Keratinocyte (primary cell): Measurements from ENCODE around the gene BAZ1B. TPM values are rescaled to one million over a fixed set of nuclear protein-coding genes. Genes with fewer than 3 reads are reported as not detected.
"Not testable (repeated sequence)": the region's sequence is repeated elsewhere in the genome, so short reads cannot be mapped to it uniquely, and the experiment has no call there.

ENCODE experiments used
- DNase-seq: peaks from one replicate; pipeline ENCODE4 v3.0.0-alpha.2; 2011; ENCODE audit warnings: low read depth, missing footprints, low spot score
- FAIRE-seq: peaks from 2 replicates; lab custom pipeline; 2011; peaks lifted over from hg19 to GRCh38; lab: Jason Lieb, UNC
- H2AFZ ChIP-seq: 2 replicates; pipeline ENCODE4 v1.6.0; 2012; ENCODE audit warnings: low read length, control low read depth, inconsistent platforms; ENCODE audit not compliant: control insufficient read depth
- H3K27ac ChIP-seq: 2 replicates; pipeline ENCODE4 v1.5.1; 2011; ENCODE audit warnings: low read length; ENCODE audit not compliant: control insufficient read depth, insufficient read depth
- H3K27me3 ChIP-seq: 3 replicates; pipeline ENCODE4 v1.6.0; 2011; ENCODE audit warnings: low read length; ENCODE audit not compliant: control insufficient read depth, insufficient read depth; ENCODE audit errors: extremely low read depth
- H3K36me3 ChIP-seq, 2 experiments: 2 replicates in 1 of 2; 3 replicates in 1 of 2; pipeline ENCODE4 v1.5.1; 2011; ENCODE audit warnings: low read length in 2 of 2, mild to moderate bottlenecking in 1 of 2; ENCODE audit not compliant: control insufficient read depth in 2 of 2, insufficient read depth in 2 of 2; ENCODE audit errors: extremely low read depth in 1 of 2
- H3K4me1 ChIP-seq: 3 replicates; pipeline ENCODE4 v1.5.1; 2011; ENCODE audit warnings: low read length; ENCODE audit not compliant: control insufficient read depth, insufficient read depth; ENCODE audit errors: extremely low read depth
- H3K4me2 ChIP-seq: 3 replicates; pipeline ENCODE4 v1.6.0; 2011; ENCODE audit warnings: low read depth, low read length; ENCODE audit not compliant: control insufficient read depth, insufficient read depth; ENCODE audit errors: extremely low read depth
- H3K4me3 ChIP-seq, 3 experiments: fragments of 200-600 bp in 1 of 3; sonication (generic) in 1 of 3; 2 replicates in 2 of 3; 3 replicates in 1 of 3; pipeline ENCODE4 v1.5.1; 2011 to 2016; ENCODE audit warnings: low read length in 3 of 3, mild to moderate bottlenecking in 3 of 3, control low read depth in 2 of 3, inconsistent platforms in 1 of 3, low read depth in 1 of 3, mixed read lengths in 1 of 3, mixed run types in 1 of 3, moderate library complexity in 1 of 3; ENCODE audit not compliant: control insufficient read depth in 2 of 3, insufficient read depth in 2 of 3; ENCODE audit errors: extremely low read depth in 1 of 3
- H3K79me2 ChIP-seq: 2 replicates; pipeline ENCODE4 v1.6.0; 2012; ENCODE audit warnings: low read length; ENCODE audit not compliant: control insufficient read depth, insufficient read depth
- H3K9ac ChIP-seq: 3 replicates; pipeline ENCODE4 v1.6.0; 2011; ENCODE audit warnings: low read length; ENCODE audit not compliant: control insufficient read depth, insufficient read depth; ENCODE audit errors: extremely low read depth
- H3K9me1 ChIP-seq: 3 replicates; pipeline ENCODE4 v1.6.0; 2011; ENCODE audit warnings: low read length; ENCODE audit not compliant: control insufficient read depth, insufficient read depth; ENCODE audit errors: extremely low read depth
- H3K9me3 ChIP-seq: 2 replicates; pipeline ENCODE4 v1.5.1; 2012; ENCODE audit warnings: low read depth, low read length; ENCODE audit not compliant: control insufficient read depth
- H4K20me1 ChIP-seq: 3 replicates; pipeline ENCODE4 v1.6.0; 2011; ENCODE audit warnings: low read length; ENCODE audit not compliant: control insufficient read depth, insufficient read depth; ENCODE audit errors: extremely low read depth
- CTCF ChIP-seq, 3 experiments: IDR thresholded peaks in 1 of 3; conservative IDR thresholded peaks in 1 of 3; optimal IDR thresholded peaks in 1 of 3; 2 replicates in 2 of 3; 3 replicates in 1 of 3; pipeline versions ENCODE3 to v1.5.1; 2011; ENCODE audit warnings: low read length in 3 of 3, mild to moderate bottlenecking in 3 of 3, moderate library complexity in 2 of 3, control low read depth in 1 of 3, inconsistent platforms in 1 of 3; ENCODE audit not compliant: insufficient read depth in 2 of 3; ENCODE audit errors: extremely low read depth in 1 of 3
- EZH2 ChIP-seq: IDR thresholded peaks from one replicate; pipeline ENCODE4 v1.6.1; 2012; ENCODE audit warnings: inconsistent platforms, mild to moderate bottlenecking, low read length, moderate library complexity
- dilution Hi-C: fragments of 300-500 bp; cut with MboI; formaldehyde crosslinking; loops from one replicate; pipeline ENCODE4 v1.7.0; 2020; ENCODE audit warnings: low sequenced_read_pairs; ENCODE audit not compliant: extremely low pct_ligation_motif_present
- polyA plus RNA-seq, 5 experiments: library from polyadenylated mRNA; depleted of rRNA in 3 of 5; stranded (reverse) in 3 of 5; stranded (forward) in 1 of 5; unstranded in 1 of 5; fragments of >200 nt; gene quantifications; 1 replicate in 1 of 5; 2 replicates in 3 of 5; 3 replicates in 1 of 5; pipeline versions ENCODE4 v1.2.1 to v1.2.3, GENCODE V29; 2011 to 2012; ENCODE audit warnings: missing spikeins in 2 of 5, low read depth in 1 of 5, low replicate concordance in 1 of 5

The BAZ1B gene
- polyA plus RNA-seq, 1 donor (not counting 4 experiments of a cell fraction or from before 2014, with no cell fraction given), result 24.3 TPM

- peaks cover 2% of the 10 kb centered on the region for H3K9me1 ChIP-seq
- DNase-seq (no peak), FAIRE-seq (no peak)
- H2AFZ ChIP-seq, result no peak overlapping the region
- no peak overlapping the region for H3K4me3 ChIP-seq
- no peak overlapping the region for H3K9ac ChIP-seq
- peaks cover 4% of the 10 kb centered on the region for H4K20me1 ChIP-seq
- no peaks in the 10 kb centered on the region for H3K4me1 ChIP-seq
- H3K79me2 ChIP-seq, result peaks cover 44% of the 10 kb centered on the region
- H3K4me2 ChIP-seq, result no peak overlapping the region
- H3K9me3 ChIP-seq, result no peaks in the 10 kb centered on the region
- peaks cover 29 to 40% of the 10 kb centered on the region in 2 experiments for H3K36me3 ChIP-seq
- H3K27me3 ChIP-seq, result no peaks in the 10 kb centered on the region
- dilution Hi-C loops, result no loop called here
- no peak overlapping the region for H3K27ac ChIP-seq
- TF ChIP-seq EZH2 (no peak), CTCF (optimal IDR thresholded peaks at IDR 0.05 in 1 of 3, IDR thresholded peaks at IDR 0.05 in 1 of 3, conservative IDR thresholded peaks at IDR 0.05 in 1 of 3; ENCODE audit: extremely low read depth in 1 of 3, insufficient read depth in 2 of 3, low read length in 3 of 3) (no peak)
Observed at GRCh38 chr7:73496626-73497025, 25.5 kb downstream of the BAZ1B start.

- peaks cover 27 to 36% of the 10 kb centered on the region in 2 experiments for H3K36me3 ChIP-seq
- H3K27ac ChIP-seq, H3K9me1 ChIP-seq, DNase-seq, H2AFZ ChIP-seq, H3K9ac ChIP-seq, FAIRE-seq, dilution Hi-C loops, H3K4me2 ChIP-seq, H3K9me3 ChIP-seq, H3K27me3 ChIP-seq, H3K4me3 ChIP-seq, H3K4me1 ChIP-seq, H4K20me1 ChIP-seq: not testable (repeated sequence)
- H3K79me2 ChIP-seq, result peaks cover 44% of the 10 kb centered on the region
Observed at GRCh38 chr7:73495507-73495906, 26.6 kb downstream of the BAZ1B start.

- Histone ChIP-seq H3K9me1 (peaks cover 2% of the 10 kb centered on the region), H2AFZ (no peak overlapping the region), H3K9me3 (no peaks in the 10 kb centered on the region), H3K4me3 (no peak overlapping the region), H3K9ac (no peak overlapping the region), H3K4me2 (no peak overlapping the region), H3K36me3 (peaks cover 27 to 32% of the 10 kb centered on the region in 2 experiments), H3K79me2 (peaks cover 38% of the 10 kb centered on the region), H3K27ac (no peak overlapping the region), H3K4me1 (no peaks in the 10 kb centered on the region), H4K20me1 (peaks cover 4% of the 10 kb centered on the region), H3K27me3 (no peaks in the 10 kb centered on the region)
- no peak for TF ChIP-seq EZH2
- no peak for TF ChIP-seq CTCF (optimal IDR thresholded peaks at IDR 0.05 in 1 of 3, IDR thresholded peaks at IDR 0.05 in 1 of 3, conservative IDR thresholded peaks at IDR 0.05 in 1 of 3; ENCODE audit: extremely low read depth in 1 of 3, insufficient read depth in 2 of 3, low read length in 3 of 3)
- FAIRE-seq, result no peak
- no peak for DNase-seq
- dilution Hi-C loops, result no loop called here
Observed at GRCh38 chr7:73489976-73490375, 32.1 kb downstream of the BAZ1B start.
